OCI-LY3 (cell line): ENCODE results near the gene CAMK1D.

Experiments
- EZH2phosphoT487 ChIP-seq: fragments of 200-600 bp; shearing (Covaris generic); IDR thresholded peaks from 2 replicates; pipeline ENCODE4 v1.6.1; 2018; ENCODE audit warnings: antibody characterized with exemption, mixed run types, low read depth
- TF ChIP-seq, protein P1 (sequence below): fragments of 200-600, 300-600 bp; sonication (generic); IDR thresholded peaks from 2 replicates; pipeline ENCODE4 v1.5.1; 2014; ENCODE audit warnings: antibody characterized with exemption, low read length, low read depth

DNA sequence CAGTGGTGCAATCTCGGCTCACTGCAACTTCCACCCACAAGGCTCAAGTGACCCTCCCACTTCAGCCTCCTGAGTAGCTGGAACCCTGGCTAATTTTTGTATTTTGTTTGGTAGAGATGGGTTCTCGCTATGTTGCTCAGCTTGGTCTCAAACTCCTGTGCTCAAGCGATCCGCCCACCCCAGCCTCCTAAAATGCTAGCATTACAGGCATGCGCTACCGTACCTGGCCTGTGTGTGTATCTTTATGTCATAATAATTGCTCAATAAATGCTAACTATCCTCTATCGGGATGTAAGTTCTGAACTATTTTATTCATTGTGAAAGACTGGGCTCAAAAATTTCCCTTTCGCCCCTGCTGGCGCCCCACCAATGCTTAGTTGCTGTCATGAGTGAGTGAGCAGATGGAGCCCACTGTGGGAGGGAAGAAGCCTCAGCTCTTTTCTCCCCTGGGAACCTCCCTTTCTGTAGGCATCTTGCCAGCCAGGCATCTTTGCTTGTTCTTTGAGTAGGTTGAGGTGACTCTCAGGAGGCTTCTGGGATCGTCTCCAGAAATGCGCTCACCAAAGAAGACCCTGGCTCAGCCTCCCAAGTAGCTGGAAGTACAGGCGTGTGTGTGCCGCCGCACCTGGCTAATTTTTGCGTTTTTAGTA, 38.3 kb downstream of the CAMK1D start:
- TF ChIP-seq, protein P1, sequence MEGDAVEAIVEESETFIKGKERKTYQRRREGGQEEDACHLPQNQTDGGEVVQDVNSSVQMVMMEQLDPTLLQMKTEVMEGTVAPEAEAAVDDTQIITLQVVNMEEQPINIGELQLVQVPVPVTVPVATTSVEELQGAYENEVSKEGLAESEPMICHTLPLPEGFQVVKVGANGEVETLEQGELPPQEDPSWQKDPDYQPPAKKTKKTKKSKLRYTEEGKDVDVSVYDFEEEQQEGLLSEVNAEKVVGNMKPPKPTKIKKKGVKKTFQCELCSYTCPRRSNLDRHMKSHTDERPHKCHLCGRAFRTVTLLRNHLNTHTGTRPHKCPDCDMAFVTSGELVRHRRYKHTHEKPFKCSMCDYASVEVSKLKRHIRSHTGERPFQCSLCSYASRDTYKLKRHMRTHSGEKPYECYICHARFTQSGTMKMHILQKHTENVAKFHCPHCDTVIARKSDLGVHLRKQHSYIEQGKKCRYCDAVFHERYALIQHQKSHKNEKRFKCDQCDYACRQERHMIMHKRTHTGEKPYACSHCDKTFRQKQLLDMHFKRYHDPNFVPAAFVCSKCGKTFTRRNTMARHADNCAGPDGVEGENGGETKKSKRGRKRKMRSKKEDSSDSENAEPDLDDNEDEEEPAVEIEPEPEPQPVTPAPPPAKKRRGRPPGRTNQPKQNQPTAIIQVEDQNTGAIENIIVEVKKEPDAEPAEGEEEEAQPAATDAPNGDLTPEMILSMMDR: no peak
- TF ChIP-seq EZH2phosphoT487: no peak
